Measurements from ENCODE around the gene ITPKC. TPM values are rescaled to one million over a fixed set of nuclear protein-coding genes. Genes with fewer than 3 reads are reported as not detected.
"Not testable (repeated sequence)": the region's sequence is repeated elsewhere in the genome, so short reads cannot be mapped to it uniquely, and the experiment has no call there.

The ITPKC gene
- total RNA-seq, 1 donor from 2014 or later, result 9.8 TPM

DNA sequence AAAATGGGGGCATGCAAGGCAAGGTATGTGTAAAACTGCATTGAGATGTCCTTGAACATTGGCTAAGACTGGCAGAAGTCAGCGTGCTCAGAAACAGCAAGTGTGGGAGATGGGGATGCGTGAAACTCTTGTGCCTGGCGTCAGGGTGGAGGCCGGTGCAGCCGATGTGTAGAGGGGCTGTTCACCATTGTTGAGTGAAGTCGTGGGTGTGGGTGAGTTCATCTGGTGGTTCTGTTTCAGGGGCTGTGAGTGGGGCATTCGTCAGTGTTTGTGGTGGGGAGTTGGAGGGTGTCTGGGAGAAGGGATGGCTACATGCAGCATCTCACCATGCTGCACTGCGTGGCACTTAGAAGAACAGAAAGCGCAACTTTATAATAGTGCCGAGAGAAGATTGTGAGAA, 47.1 kb downstream of the ITPKC start:
- DNase-seq, result no peak
- no peaks in the 10 kb centered on the region for H3K4me1 ChIP-seq
- no peaks in the 10 kb centered on the region for H3K9me3 ChIP-seq (replicated peaks)
- H3K4me3 ChIP-seq, result no peak overlapping the region
- H3K36me3 ChIP-seq, result peaks cover 71% of the 10 kb centered on the region
- no peaks in the 10 kb centered on the region for H3K27me3 ChIP-seq (ENCODE audit: low read depth)
- intact Hi-C loops (cut with micrococcal nuclease), result no loop called here
- H3K27ac ChIP-seq (replicated peaks), result no peak overlapping the region
- TF ChIP-seq, protein P1, sequence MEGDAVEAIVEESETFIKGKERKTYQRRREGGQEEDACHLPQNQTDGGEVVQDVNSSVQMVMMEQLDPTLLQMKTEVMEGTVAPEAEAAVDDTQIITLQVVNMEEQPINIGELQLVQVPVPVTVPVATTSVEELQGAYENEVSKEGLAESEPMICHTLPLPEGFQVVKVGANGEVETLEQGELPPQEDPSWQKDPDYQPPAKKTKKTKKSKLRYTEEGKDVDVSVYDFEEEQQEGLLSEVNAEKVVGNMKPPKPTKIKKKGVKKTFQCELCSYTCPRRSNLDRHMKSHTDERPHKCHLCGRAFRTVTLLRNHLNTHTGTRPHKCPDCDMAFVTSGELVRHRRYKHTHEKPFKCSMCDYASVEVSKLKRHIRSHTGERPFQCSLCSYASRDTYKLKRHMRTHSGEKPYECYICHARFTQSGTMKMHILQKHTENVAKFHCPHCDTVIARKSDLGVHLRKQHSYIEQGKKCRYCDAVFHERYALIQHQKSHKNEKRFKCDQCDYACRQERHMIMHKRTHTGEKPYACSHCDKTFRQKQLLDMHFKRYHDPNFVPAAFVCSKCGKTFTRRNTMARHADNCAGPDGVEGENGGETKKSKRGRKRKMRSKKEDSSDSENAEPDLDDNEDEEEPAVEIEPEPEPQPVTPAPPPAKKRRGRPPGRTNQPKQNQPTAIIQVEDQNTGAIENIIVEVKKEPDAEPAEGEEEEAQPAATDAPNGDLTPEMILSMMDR (IDR thresholded peaks at IDR 0.05; ENCODE audit: borderline replicate concordance), result no peak

DNA sequence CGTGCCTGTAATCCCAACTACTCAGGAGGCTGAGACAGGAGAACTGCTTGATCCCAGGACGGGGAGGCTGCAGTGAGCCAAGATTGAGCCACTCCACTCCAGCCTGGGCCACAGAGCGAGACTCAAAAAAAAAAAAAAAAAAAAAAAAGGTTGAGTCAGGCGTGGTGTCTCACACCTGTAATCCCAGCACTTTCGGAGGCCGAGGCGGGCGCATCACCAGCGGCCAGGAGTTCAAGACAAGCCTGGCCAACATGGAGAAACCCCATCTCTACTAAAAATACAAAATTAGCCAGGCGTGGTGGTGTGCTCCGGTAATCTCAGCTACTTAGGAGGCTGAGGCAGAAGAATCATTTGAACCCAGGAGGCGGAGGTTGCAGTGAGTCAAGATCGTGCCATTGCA, 49.5 kb downstream of the ITPKC start:
- H3K36me3 ChIP-seq, result peaks cover 49% of the 10 kb centered on the region
- intact Hi-C loops (cut with micrococcal nuclease); H3K27ac ChIP-seq (replicated peaks); H3K27me3 ChIP-seq (ENCODE audit: low read depth); H3K4me3 ChIP-seq; DNase-seq; H3K4me1 ChIP-seq; H3K9me3 ChIP-seq (replicated peaks): not testable (repeated sequence)

GRCh38 chr19:40768869-40769268, 52.0 kb downstream of the ITPKC start:
- intact Hi-C loops (cut with micrococcal nuclease), result no loop called here
- Histone ChIP-seq H3K4me3 (no peak overlapping the region), H3K27ac (replicated peaks) (no peak overlapping the region), H3K9me3 (replicated peaks) (no peaks in the 10 kb centered on the region), H3K36me3 (peaks cover 24% of the 10 kb centered on the region), H3K27me3 (ENCODE audit: low read depth) (no peaks in the 10 kb centered on the region), H3K4me1 (no peaks in the 10 kb centered on the region)
- TF ChIP-seq, protein P1 (IDR thresholded peaks at IDR 0.05; ENCODE audit: borderline replicate concordance), result no peak
- no peak for DNase-seq

- H3K27ac ChIP-seq (replicated peaks); H3K27me3 ChIP-seq (ENCODE audit: low read depth); H3K4me3 ChIP-seq; intact Hi-C loops (cut with micrococcal nuclease); H3K36me3 ChIP-seq; H3K9me3 ChIP-seq (replicated peaks); DNase-seq; H3K4me1 ChIP-seq: not testable (repeated sequence)
Observed at GRCh38 chr19:40771101-40771862, 54.4 kb downstream of the ITPKC start.

- Histone ChIP-seq H3K9me3 (replicated peaks) (no peaks in the 10 kb centered on the region), H3K36me3 (no peaks in the 10 kb centered on the region), H3K4me3 (no peak within 1 kb of the TSS), H3K27ac (replicated peaks) (peak within 1 kb of the TSS; percentile 95), H3K4me1 (peaks cover 19% of the 10 kb centered on the region), H3K27me3 (ENCODE audit: low read depth) (no peaks in the 10 kb centered on the region)
- TF ChIP-seq, protein P1 (IDR thresholded peaks at IDR 0.05; ENCODE audit: borderline replicate concordance), result no peak
- DNase-seq, result no peak
- intact Hi-C loops (cut with micrococcal nuclease), result no loop called here
Observed at GRCh38 chr19:40774916-40775631, 58.2 kb downstream of the ITPKC start, which contains the start of gene MIA. TSS of gene MIA (plus strand) at chr19:40775521. CDS start at chr19:40775543, 22 bp downstream.

GRCh38 chr19:40775632-40776022, 58.7 kb downstream of the ITPKC start:
- TF ChIP-seq, protein P1 (IDR thresholded peaks at IDR 0.05; ENCODE audit: borderline replicate concordance), result no peak
- intact Hi-C loops (cut with micrococcal nuclease), result no loop called here
- Histone ChIP-seq H3K36me3 (no peaks in the 10 kb centered on the region), H3K27ac (replicated peaks) (no peak overlapping the region), H3K4me1 (peaks cover 19% of the 10 kb centered on the region), H3K27me3 (ENCODE audit: low read depth) (no peaks in the 10 kb centered on the region), H3K9me3 (replicated peaks) (no peaks in the 10 kb centered on the region), H3K4me3 (no peak overlapping the region)
- no peak for DNase-seq
